Loucy (cell line): ENCODE results near the gene ARFGEF3.
"Not testable (repeated sequence)": the region's sequence is repeated elsewhere in the genome, so short reads cannot be mapped to it uniquely, and the experiment has no call there.

Experiments used
- H2AFZ ChIP-seq: fragments of 200-600 bp; sonication (generic); 2 replicates; pipeline ENCODE4 v1.6.0; 2016; ENCODE audit warnings: antibody characterized with exemption, mild to moderate bottlenecking, low read length, moderate library complexity
- H3F3A ChIP-seq: fragments of 200-600 bp; 2 replicates; pipeline ENCODE4 v1.6.0; 2016; ENCODE audit warnings: antibody characterized with exemption, low read depth, mild to moderate bottlenecking
- H3K27me3 ChIP-seq: fragments of 200-600 bp; sonication (generic); 2 replicates; pipeline ENCODE4 v1.6.1; 2014; ENCODE audit warnings: low read length, mild to moderate bottlenecking; ENCODE audit not compliant: insufficient read depth, poor library complexity, severe bottlenecking
- H3K36me3 ChIP-seq: fragments of 200-600 bp; sonication (generic); 2 replicates; pipeline ENCODE4 v1.6.1; 2016; ENCODE audit warnings: low read length; ENCODE audit not compliant: insufficient read depth
- H3K4me1 ChIP-seq: fragments of 200-600 bp; sonication (generic); 2 replicates; pipeline ENCODE4 v1.5.1; 2014; ENCODE audit warnings: low read length, mild to moderate bottlenecking; ENCODE audit not compliant: insufficient read depth, poor library complexity, severe bottlenecking
- H3K4me2 ChIP-seq: fragments of 200-600 bp; sonication (generic); 2 replicates; pipeline ENCODE4 v1.6.0; 2014; ENCODE audit warnings: antibody characterized with exemption, low read length, low read depth, mild to moderate bottlenecking; ENCODE audit not compliant: poor library complexity, severe bottlenecking
- H3K4me3 ChIP-seq: fragments of 200-600 bp; sonication (generic); 2 replicates; pipeline ENCODE4 v1.5.1; 2014; ENCODE audit warnings: low read length, mild to moderate bottlenecking, mixed read lengths; ENCODE audit not compliant: poor library complexity, severe bottlenecking
- H3K79me2 ChIP-seq: fragments of 200-600 bp; sonication (generic); 2 replicates; pipeline ENCODE4 v1.6.1; 2014; ENCODE audit warnings: low read length; ENCODE audit not compliant: insufficient read depth
- H3K9ac ChIP-seq: fragments of 200-600 bp; sonication (generic); 2 replicates; pipeline ENCODE4 v1.6.0; 2014; ENCODE audit warnings: mild to moderate bottlenecking, low read depth, low read length, moderate library complexity; ENCODE audit not compliant: poor library complexity, severe bottlenecking
- H3K9me2 ChIP-seq: fragments of 200-600 bp; sonication (generic); replicated peaks from 2 replicates; pipeline ENCODE4 v1.6.1; 2016; ENCODE audit warnings: low read depth, low read length, mixed read lengths
- H3K9me3 ChIP-seq: fragments of 200-600 bp; sonication (generic); 2 replicates; pipeline ENCODE4 v1.6.1; 2014; ENCODE audit warnings: mild to moderate bottlenecking, antibody characterized with exemption, low read length, low read depth; ENCODE audit not compliant: insufficient read depth
- H4K20me1 ChIP-seq: fragments of 200-600 bp; sonication (generic); 2 replicates; pipeline ENCODE4 v1.6.0; 2014; ENCODE audit warnings: antibody characterized with exemption, low read length, mild to moderate bottlenecking; ENCODE audit not compliant: insufficient read depth, poor library complexity, severe bottlenecking
- EZH2phosphoT487 ChIP-seq: fragments of 200-600 bp; IDR thresholded peaks from 2 replicates; pipeline ENCODE4 v1.6.1; 2018; ENCODE audit warnings: antibody characterized with exemption, mild to moderate bottlenecking, moderate library complexity, borderline replicate concordance
- TF ChIP-seq, protein P1 (sequence below): fragments of 200-600 bp; sonication (generic); conservative IDR thresholded peaks from 2 replicates; pipeline ENCODE4 v1.5.1; 2014; ENCODE audit warnings: mild to moderate bottlenecking, antibody characterized with exemption, low read length

Gene ARFGEF3

DNA sequence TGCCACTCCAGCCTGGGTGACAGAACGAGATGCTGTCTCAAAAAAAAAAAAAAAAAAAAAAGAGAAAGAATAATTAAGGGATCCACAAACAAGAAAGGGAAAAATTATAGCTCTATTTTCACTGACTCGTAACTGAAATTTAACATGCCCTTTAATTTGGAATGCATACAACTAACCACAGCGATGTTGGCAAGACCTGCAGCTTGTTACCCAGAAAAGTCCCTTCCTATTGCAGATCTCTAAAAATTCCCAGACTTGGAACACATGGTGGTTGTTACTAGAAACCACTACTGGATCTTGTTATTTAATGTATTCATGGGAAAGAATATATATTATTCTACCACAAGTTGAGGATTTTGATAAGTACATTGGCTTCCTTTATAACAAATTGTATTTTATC is 188.2 kb downstream of the ARFGEF3 start:
- H3F3A ChIP-seq, result no peaks in the 10 kb centered on the region
- H3K4me1 ChIP-seq, result no peaks in the 10 kb centered on the region
- no peak overlapping the region for H2AFZ ChIP-seq
- no peaks in the 10 kb centered on the region for H3K9me3 ChIP-seq
- H3K4me2 ChIP-seq, result no peak overlapping the region
- H3K27me3 ChIP-seq, result no peaks in the 10 kb centered on the region
- TF ChIP-seq EZH2phosphoT487, result no peak
- TF ChIP-seq, protein P1, sequence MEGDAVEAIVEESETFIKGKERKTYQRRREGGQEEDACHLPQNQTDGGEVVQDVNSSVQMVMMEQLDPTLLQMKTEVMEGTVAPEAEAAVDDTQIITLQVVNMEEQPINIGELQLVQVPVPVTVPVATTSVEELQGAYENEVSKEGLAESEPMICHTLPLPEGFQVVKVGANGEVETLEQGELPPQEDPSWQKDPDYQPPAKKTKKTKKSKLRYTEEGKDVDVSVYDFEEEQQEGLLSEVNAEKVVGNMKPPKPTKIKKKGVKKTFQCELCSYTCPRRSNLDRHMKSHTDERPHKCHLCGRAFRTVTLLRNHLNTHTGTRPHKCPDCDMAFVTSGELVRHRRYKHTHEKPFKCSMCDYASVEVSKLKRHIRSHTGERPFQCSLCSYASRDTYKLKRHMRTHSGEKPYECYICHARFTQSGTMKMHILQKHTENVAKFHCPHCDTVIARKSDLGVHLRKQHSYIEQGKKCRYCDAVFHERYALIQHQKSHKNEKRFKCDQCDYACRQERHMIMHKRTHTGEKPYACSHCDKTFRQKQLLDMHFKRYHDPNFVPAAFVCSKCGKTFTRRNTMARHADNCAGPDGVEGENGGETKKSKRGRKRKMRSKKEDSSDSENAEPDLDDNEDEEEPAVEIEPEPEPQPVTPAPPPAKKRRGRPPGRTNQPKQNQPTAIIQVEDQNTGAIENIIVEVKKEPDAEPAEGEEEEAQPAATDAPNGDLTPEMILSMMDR, result no peak
- no peaks in the 10 kb centered on the region for H3K9me2 ChIP-seq
- no peaks in the 10 kb centered on the region for H4K20me1 ChIP-seq
- H3K4me3 ChIP-seq, result no peak overlapping the region
- H3K79me2 ChIP-seq, result no peaks in the 10 kb centered on the region
- H3K9ac ChIP-seq, result no peak overlapping the region
- no peaks in the 10 kb centered on the region for H3K36me3 ChIP-seq

DNA sequence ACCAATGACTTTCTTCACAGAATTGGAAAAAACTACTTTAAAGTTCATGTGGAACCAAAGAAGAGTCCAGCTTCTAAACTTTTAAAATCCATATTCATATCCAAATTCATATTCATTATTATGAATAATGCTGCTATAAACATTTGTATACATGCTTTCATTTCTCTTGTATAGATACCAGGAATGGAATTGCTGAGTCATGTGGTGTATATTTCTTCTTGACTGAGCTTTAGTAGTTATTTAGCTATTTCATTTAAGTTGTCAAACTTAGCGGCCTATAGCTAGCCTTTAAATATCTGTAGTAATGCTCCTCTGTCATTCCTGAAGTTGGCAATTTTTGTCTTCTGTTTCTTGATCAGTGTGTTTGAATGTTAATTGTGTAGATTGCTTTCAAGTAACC is 196.2 kb downstream of the ARFGEF3 start:
- no peak overlapping the region for H3K9ac ChIP-seq
- H3K4me3 ChIP-seq, result no peak overlapping the region
- no peaks in the 10 kb centered on the region for H3K36me3 ChIP-seq
- no peaks in the 10 kb centered on the region for H3K9me2 ChIP-seq
- no peaks in the 10 kb centered on the region for H3K27me3 ChIP-seq
- no peaks in the 10 kb centered on the region for H3K4me1 ChIP-seq
- H2AFZ ChIP-seq, result no peak overlapping the region
- no peak overlapping the region for H3K4me2 ChIP-seq
- H3K79me2 ChIP-seq, result no peaks in the 10 kb centered on the region
- H3F3A ChIP-seq, result no peaks in the 10 kb centered on the region
- H3K9me3 ChIP-seq, result no peaks in the 10 kb centered on the region
- TF ChIP-seq EZH2phosphoT487, result no peak
- TF ChIP-seq, protein P1, result no peak
- no peaks in the 10 kb centered on the region for H4K20me1 ChIP-seq

DNA sequence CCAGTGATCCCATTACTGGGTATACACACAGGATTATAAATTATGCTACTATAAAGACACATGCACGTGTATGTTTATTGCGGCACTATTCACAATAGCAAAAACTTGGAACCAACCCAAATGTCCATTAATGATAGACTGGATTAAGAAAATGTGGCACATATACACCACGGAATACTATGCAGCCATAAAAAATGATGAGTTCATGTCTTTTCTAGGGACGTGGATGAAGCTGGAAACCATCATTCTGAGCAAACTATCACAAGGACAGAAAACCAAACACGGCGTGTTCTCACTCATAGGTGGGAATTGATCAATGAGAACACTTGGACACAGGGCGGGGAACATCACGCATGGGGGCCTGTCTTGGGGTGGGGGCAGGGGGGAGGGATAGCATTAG is 206.9 kb downstream of the ARFGEF3 start:
- not testable (repeated sequence) for H4K20me1 ChIP-seq, H3K4me2 ChIP-seq, H3K36me3 ChIP-seq, H3K9me2 ChIP-seq, H3K9me3 ChIP-seq, H3K27me3 ChIP-seq, H3K9ac ChIP-seq, H3F3A ChIP-seq, H3K4me1 ChIP-seq, H2AFZ ChIP-seq, H3K79me2 ChIP-seq, H3K4me3 ChIP-seq

GRCh38 chr6:138370631-138371451 is 209.1 kb downstream of the ARFGEF3 start:
- TF ChIP-seq, protein P1, result no peak
- no peak for TF ChIP-seq EZH2phosphoT487
- no peak overlapping the region for H3K4me3 ChIP-seq
- no peak overlapping the region for H3K4me2 ChIP-seq
- H3K9me2 ChIP-seq, result no peaks in the 10 kb centered on the region
- no peak overlapping the region for H2AFZ ChIP-seq
- H3K9ac ChIP-seq, result no peak overlapping the region
- no peaks in the 10 kb centered on the region for H3K9me3 ChIP-seq
- no peaks in the 10 kb centered on the region for H3K36me3 ChIP-seq
- no peaks in the 10 kb centered on the region for H3K79me2 ChIP-seq
- no peaks in the 10 kb centered on the region for H3K27me3 ChIP-seq
- H4K20me1 ChIP-seq, result no peaks in the 10 kb centered on the region
- H3F3A ChIP-seq, result no peaks in the 10 kb centered on the region
- H3K4me1 ChIP-seq, result peaks cover 6% of the 10 kb centered on the region
